HCT116 (cell line): ENCODE measurements around the gene USP12. TPM values are rescaled to one million over a fixed set of nuclear protein-coding genes. Genes with fewer than 3 reads are reported as not detected.
"Not testable (repeated sequence)": the region's sequence is repeated elsewhere in the genome, so short reads cannot be mapped to it uniquely, and the experiment has no call there.

Experiments used
- ATAC-seq: fragments of 200-7000 bp; cut with Tn5 transposase; 2 replicates; pipeline ENCODE4 v1.9.1; 2020; ENCODE audit warnings: mild to moderate bottlenecking, moderate library complexity
- BruUV-seq: library from RNA; stranded (reverse); fragments of 400-500 nt; replicated peaks from 2 replicates; lab custom pipeline; 2021; lab: Mats Ljungman, UMichigan
- CTCF ChIA-PET: fragments of 300-600 bp; sonication (Branson Sonifier 250); formaldehyde crosslinking; loops from one replicate; lab custom pipeline; 2021; ENCODE audit warnings: antibody characterized with exemption; lab: Charles Lee
- POLR2A ChIA-PET: fragments of 300-600, 350-600 bp; sonication (Branson Sonifier 250); formaldehyde crosslinking; loops from one replicate; lab custom pipeline; 2021; ENCODE audit warnings: antibody characterized with exemption; lab: Charles Lee
- RAD21 ChIA-PET, 2 experiments: fragments of 300-600 bp; sonication (Branson Sonifier 250); formaldehyde crosslinking; loops; one replicate each; lab custom pipeline; 2023; ENCODE audit warnings: low total read pairs in 2 of 2; ENCODE audit not compliant: uncharacterized antibody in 2 of 2, unreplicated experiment in 2 of 2, low non-redundant PET in 1 of 2; lab: Charles Lee
- DNase-seq: peaks from one replicate; pipeline ENCODE4 v3.0.0-alpha.2; 2010; ENCODE audit warnings: low read depth, low spot score
- H2AFZ ChIP-seq: fragments of 200-600 bp; shearing (Covaris generic), sonication (generic); 2 replicates; pipeline ENCODE4 v1.6.1; 2017; ENCODE audit warnings: low read depth, mixed run types, mixed read lengths, antibody characterized with exemption, low read length; ENCODE audit not compliant: poor library complexity, severe bottlenecking
- H3K27ac ChIP-seq: 2 replicates; pipeline ENCODE4 v1.5.1; 2012; ENCODE audit warnings: low read depth, low read length
- H3K27me3 ChIP-seq: fragments of 200-600 bp; sonication (generic); 2 replicates; pipeline ENCODE4 v1.6.1; 2016; ENCODE audit warnings: mixed run types, low read length, mixed read lengths; ENCODE audit not compliant: insufficient read depth
- H3K36me3 ChIP-seq, 2 experiments: fragments of 200-500 bp in 1 of 2; fragments of 200-600 bp in 1 of 2; sonication (Bioruptor generic) in 1 of 2; sonication (generic) in 1 of 2; 2 replicates each; pipeline versions ENCODE4 v1.5.1 to v1.6.1; 2014 to 2016; ENCODE audit warnings: low read length in 2 of 2, inconsistent platforms in 1 of 2, mixed read lengths in 1 of 2, mixed run types in 1 of 2; ENCODE audit not compliant: insufficient read depth in 2 of 2, control insufficient read depth in 1 of 2
- H3K4me1 ChIP-seq, 2 experiments: fragments of 200-600 bp in 1 of 2; sonication (generic) in 1 of 2; 2 replicates each; pipeline versions ENCODE4 v1.5.1 to v1.6.1; 2012 to 2017; ENCODE audit warnings: low read length in 2 of 2, inconsistent platforms in 1 of 2, mild to moderate bottlenecking in 1 of 2, mixed read lengths in 1 of 2, mixed run types in 1 of 2, moderate library complexity in 1 of 2; ENCODE audit not compliant: insufficient read depth in 2 of 2, control insufficient read depth in 1 of 2
- H3K4me2 ChIP-seq: fragments of 200-600 bp; sonication (generic); 2 replicates; pipeline ENCODE4 v1.6.1; 2017; ENCODE audit warnings: mixed run types, low read length, mixed read lengths
- H3K4me3 ChIP-seq, 2 experiments: fragments of 200-600 bp in 1 of 2; sonication (generic) in 1 of 2; replicated peaks in 1 of 2; 2 replicates each; pipeline ENCODE4 v1.5.1; 2011 to 2016; ENCODE audit warnings: low read length in 2 of 2, control low read depth in 1 of 2, low read depth in 1 of 2, mild to moderate bottlenecking in 1 of 2, mixed read lengths in 1 of 2, mixed run types in 1 of 2
- H3K79me2 ChIP-seq: fragments of 200-600 bp; sonication (generic); 2 replicates; pipeline ENCODE4 v1.6.1; 2017; ENCODE audit warnings: mild to moderate bottlenecking, mixed run types, low read length, moderate library complexity, mixed read lengths; ENCODE audit not compliant: insufficient read depth
- H3K9ac ChIP-seq: fragments of 200-600 bp; sonication (generic); 2 replicates; pipeline ENCODE4 v1.6.1; 2016; ENCODE audit warnings: low read length, mixed read lengths
- H3K9me2 ChIP-seq: fragments of 200-600 bp; sonication (generic), shearing (Covaris generic); 2 replicates; pipeline ENCODE4 v1.6.1; 2017; ENCODE audit warnings: mixed run types, mild to moderate bottlenecking, moderate library complexity; ENCODE audit not compliant: insufficient read depth
- H3K9me3 ChIP-seq, 2 experiments: fragments of 200-500 bp in 1 of 2; fragments of 200-600 bp in 1 of 2; sonication (Bioruptor generic) in 1 of 2; sonication (generic) in 1 of 2; 2 replicates each; pipeline ENCODE4 v1.6.1; 2014 to 2017; ENCODE audit warnings: low read length in 2 of 2, mixed read lengths in 2 of 2, inconsistent platforms in 1 of 2, low read depth in 1 of 2, mild to moderate bottlenecking in 1 of 2, mixed run types in 1 of 2, moderate library complexity in 1 of 2; ENCODE audit not compliant: control insufficient read depth in 1 of 2, insufficient read depth in 1 of 2
- H4K20me1 ChIP-seq: fragments of 200-600 bp; sonication (generic), shearing (Covaris generic); 2 replicates; pipeline ENCODE4 v1.6.1; 2017; ENCODE audit warnings: mixed run types, mild to moderate bottlenecking, moderate library complexity; ENCODE audit not compliant: insufficient read depth
- CBX3 ChIP-seq: IDR thresholded peaks from 2 replicates; pipeline ENCODE4 v1.6.1; 2012; ENCODE audit warnings: low read depth
- CEBPB ChIP-seq: IDR thresholded peaks from 2 replicates; pipeline ENCODE4 v1.6.1; 2012; ENCODE audit warnings: low read depth
- ELF1 ChIP-seq: IDR thresholded peaks from 2 replicates; pipeline ENCODE4 v1.6.1; 2012; ENCODE audit warnings: low read depth, borderline replicate concordance
- EZH2 ChIP-seq: fragments of 200-600 bp; sonication (generic); IDR thresholded peaks from 2 replicates; pipeline ENCODE4 v1.6.1; 2017; ENCODE audit warnings: antibody characterized with exemption, mixed run types
- EZH2phosphoT487 ChIP-seq: fragments of 200-600 bp; IDR thresholded peaks from 2 replicates; pipeline ENCODE4 v1.6.1; 2018; ENCODE audit warnings: antibody characterized with exemption, borderline replicate concordance
- FOSL1 ChIP-seq: IDR thresholded peaks from 2 replicates; pipeline ENCODE4 v1.6.1; 2012; ENCODE audit warnings: low read depth
- RAD21 ChIP-seq: IDR thresholded peaks from 2 replicates; pipeline ENCODE4 v1.6.1; 2012; ENCODE audit warnings: low read depth, mild to moderate bottlenecking
- REST ChIP-seq: IDR thresholded peaks from 2 replicates; pipeline ENCODE4 v1.6.1; 2012; ENCODE audit warnings: low read depth
- SP1 ChIP-seq: IDR thresholded peaks from 2 replicates; pipeline ENCODE4 v1.6.1; 2012; ENCODE audit warnings: low read depth
- SRF ChIP-seq: IDR thresholded peaks from 2 replicates; pipeline ENCODE4 v1.6.1; 2012; ENCODE audit warnings: low read depth
- ZFX ChIP-seq: fragments of 450-650 bp; IDR thresholded peaks from 2 replicates; pipeline ENCODE4 v1.6.1; 2017
- intact Hi-C: fragments of 100-400 bp; cut with micrococcal nuclease; formaldehyde crosslinking; loops from 2 replicates; pipeline ENCODE4 v1.10.0; 2022
- total RNA-seq: library from RNA; stranded (reverse); gene quantifications from one replicate; pipeline ENCODE4 v1.2.1, GENCODE V29; 2021; ENCODE audit not compliant: unreplicated experiment
- TF ChIP-seq, protein P1 (sequence below): IDR thresholded peaks from 2 replicates; pipeline ENCODE4 v1.6.1; 2012

Gene USP12
- total RNA-seq, 1 experiment from 2014 or later: 28.3 TPM

GRCh38 chr13:27141746-27142145 lies 29.9 kb downstream of the USP12 start (continued):
- TF ChIP-seq RAD21: no peak
- no peak for TF ChIP-seq SP1
- TF ChIP-seq CBX3: no peak
- TF ChIP-seq SRF: no peak
- TF ChIP-seq, protein P1, sequence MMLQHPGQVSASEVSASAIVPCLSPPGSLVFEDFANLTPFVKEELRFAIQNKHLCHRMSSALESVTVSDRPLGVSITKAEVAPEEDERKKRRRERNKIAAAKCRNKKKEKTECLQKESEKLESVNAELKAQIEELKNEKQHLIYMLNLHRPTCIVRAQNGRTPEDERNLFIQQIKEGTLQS: no peak
- TF ChIP-seq, all 23 proteins: peak for 0

DNA sequence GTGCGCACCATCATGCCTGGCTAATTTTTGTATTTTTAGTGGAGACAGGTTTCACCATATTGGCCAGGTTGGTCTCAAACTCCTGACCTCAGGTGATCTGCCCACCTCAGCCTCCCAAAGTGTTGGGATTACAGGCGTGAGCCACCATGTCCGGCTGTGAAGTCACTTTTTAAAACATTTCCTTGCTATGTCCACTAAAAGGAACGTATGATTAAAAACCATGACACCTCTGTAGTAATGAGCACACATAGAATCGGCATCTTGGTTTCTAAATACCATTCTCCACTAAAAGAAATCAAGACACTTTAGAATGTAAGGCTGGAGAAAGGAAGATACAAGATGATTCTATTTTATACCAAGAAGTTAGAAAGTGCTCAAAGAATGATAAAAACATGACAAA lies 30.5 kb downstream of the USP12 start:
- Histone ChIP-seq H4K20me1 (peaks cover 19% of the 10 kb centered on the region; the same call in 1 of the 2 replicates), H3K79me2 (peaks cover 99% of the 10 kb centered on the region)
- BruUV-seq, DNase-seq, H3K27me3 ChIP-seq, POLR2A ChIA-PET, CTCF ChIA-PET, H3K27ac ChIP-seq, H3K9me3 ChIP-seq, H3K4me1 ChIP-seq, H3K9me2 ChIP-seq, H3K4me3 ChIP-seq, H3K4me2 ChIP-seq, H2AFZ ChIP-seq, H3K36me3 ChIP-seq, ATAC-seq, intact Hi-C loops, H3K9ac ChIP-seq, RAD21 ChIA-PET: not testable (repeated sequence)

DNA sequence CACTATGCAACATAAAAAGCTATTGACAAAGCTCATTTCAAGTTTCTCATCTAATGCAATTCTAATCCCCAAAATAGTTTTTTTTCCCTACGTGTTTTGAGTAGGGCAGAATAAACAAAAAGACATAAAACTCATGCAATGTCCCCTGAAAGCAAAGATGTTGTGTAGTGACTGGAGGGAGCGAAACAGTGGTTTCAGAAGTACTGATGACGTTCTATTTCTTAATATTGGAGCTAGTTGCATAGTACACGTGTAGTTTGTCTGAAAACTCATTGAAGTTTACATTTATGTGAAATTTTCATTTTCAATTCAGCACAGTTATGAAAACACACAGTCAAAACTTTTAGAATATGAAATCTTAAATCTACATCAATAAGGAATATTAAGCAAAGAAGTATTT lies 31.6 kb downstream of the USP12 start:
- ChIA-PET RAD21 (no interaction called here), POLR2A (no interaction called here), CTCF (no interaction called here)
- Histone ChIP-seq H3K27ac (no peak overlapping the region), H3K36me3 (no peaks in the 10 kb centered on the region), H2AFZ (no peak overlapping the region), H3K4me1 (peaks cover under 1 to 12% of the 10 kb centered on the region in 2 experiments; a peak in 2 of 4 replicates), H3K9ac (no peak overlapping the region), H3K79me2 (peaks cover 94% of the 10 kb centered on the region), H3K4me3 (no peak overlapping the region), H3K4me2 (no peak overlapping the region), H3K9me2 (no peaks in the 10 kb centered on the region), H4K20me1 (peaks cover 10% of the 10 kb centered on the region; the same call in 1 of the 2 replicates), H3K27me3 (no peaks in the 10 kb centered on the region), H3K9me3 (no peaks in the 10 kb centered on the region)
- DNase-seq: no peak
- intact Hi-C loops: no loop called here
- TF ChIP-seq FOSL1 (no peak), ELF1 (no peak), CEBPB (no peak), EZH2 (no peak), EZH2phosphoT487 (no peak), ZFX (no peak), REST (no peak), RAD21 (no peak), SRF (no peak)
- no TSS peak for BruUV-seq
- ATAC-seq: no peak
